ENCODE results near the gene CD14.
A peak's percentile ranks its signal among the peaks of the same experiment; 100 is the strongest.
"Not testable (repeated sequence)": the region's sequence is repeated elsewhere in the genome, so short reads cannot be mapped to it uniquely, and the experiment has no call there.

The CD14 gene

DNA sequence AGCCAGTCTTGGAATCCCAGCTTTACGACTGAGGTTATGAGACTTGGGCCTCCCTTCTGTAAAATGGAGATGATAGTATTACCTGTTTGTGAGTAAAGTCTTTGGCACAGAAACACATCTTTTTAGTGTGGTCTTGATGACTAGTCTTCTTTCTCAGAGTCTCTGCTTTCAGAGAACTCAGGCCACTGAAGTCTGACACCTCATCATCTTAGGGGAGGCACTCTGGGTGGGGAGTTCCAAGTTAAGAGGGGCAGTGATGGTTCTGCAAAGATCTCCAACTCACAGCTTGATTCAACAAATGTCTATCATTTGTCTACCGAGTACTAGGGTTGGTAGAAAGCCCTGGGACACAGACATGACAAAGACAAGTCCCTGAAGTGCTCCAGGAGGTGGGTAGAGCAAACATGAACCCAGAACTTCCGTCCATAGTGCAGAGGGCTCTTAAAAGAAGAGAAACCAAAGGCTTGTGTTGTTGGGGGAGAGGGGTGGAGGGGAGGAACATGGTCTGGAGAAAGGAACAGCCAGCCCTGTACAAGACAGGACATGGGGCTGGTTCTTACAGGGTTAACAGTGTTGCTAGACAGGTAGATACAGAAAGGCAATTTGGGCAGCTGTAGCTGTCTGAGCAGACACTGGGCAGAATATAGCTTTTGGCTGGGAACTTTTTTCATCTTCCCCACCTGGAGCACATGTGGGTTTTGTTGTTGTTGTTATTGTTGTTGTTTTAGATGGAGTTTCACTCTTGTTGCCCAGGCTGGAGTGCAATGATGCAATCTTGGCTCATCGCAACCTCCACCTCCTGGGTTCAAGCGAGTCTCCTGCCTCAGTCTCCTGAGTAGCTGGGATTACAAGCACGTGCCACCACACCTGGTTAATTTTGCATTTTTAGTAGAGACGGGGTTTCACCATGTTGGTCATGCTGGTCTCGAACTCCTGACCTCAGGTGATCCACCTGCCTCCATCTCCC lies 2.6 kb upstream of the CD14 start:
- DNase-seq (ENCODE audit: low spot score), result no peak

DNA sequence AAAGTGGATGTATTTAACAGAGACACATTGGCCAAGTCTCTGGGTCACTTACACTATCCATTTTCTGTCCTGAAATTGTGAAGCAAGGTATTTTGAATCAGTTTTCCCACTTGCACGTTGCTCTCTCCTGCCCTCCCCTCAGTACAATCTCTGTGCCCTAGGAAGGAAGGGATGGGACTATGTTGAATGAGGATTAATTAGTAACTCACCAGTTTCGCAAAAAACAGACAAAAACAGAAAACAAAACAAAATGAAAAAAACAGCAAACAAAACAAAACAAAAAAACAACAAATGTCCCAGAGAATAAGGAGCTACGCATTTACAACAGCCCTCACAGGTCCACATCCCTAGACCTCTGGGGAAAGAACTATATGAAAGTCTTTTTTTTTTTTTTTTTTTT lies 1.1 kb upstream of the CD14 start:
- no peak for DNase-seq (ENCODE audit: low spot score)

GRCh38 chr5:140633501-140633900 lies 526 bp upstream of the CD14 start:
- no peak for DNase-seq (ENCODE audit: low spot score)

- DNase-seq (ENCODE audit: low spot score), result peak; percentile 45
Measured at GRCh38 chr5:140632366-140633020, 482 bp downstream of the CD14 start.

DNA sequence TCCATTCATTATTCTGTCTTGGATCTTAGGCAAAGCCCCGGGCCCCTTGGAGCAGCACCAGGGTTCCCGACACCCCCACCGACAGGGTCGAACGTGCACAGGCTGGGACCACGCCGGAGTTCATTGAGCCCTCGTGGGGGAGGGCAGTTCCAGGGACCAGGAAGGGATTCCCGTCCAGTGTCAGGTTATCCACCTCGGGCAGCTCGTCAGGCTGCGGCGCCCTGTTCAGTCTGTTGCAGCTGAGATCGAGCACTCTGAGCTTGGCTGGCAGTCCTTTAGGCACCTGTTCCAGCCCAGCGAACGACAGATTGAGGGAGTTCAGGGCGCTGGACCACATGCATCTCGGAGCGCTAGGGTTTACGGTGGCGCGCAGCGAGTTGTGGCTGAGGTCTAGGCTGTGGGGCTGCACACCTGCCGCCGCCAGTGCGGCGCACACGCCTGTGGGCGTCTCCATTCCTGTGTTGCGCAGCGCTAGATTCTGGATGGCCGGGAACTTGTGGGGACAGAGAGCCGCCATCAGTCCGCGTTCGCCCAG lies 1.1 kb downstream of the CD14 start:
- DNase-seq (ENCODE audit: low spot score), result peak; percentile 23

GRCh38 chr5:140631036-140631417 lies 1.9 kb downstream of the CD14 start:
- no peak for DNase-seq (ENCODE audit: low spot score)

- DNase-seq (ENCODE audit: low spot score), result peak; percentile 31
Measured at GRCh38 chr5:140630292-140631035, 2.5 kb downstream of the CD14 start.

GRCh38 chr5:140628711-140629110 lies 4.3 kb downstream of the CD14 start:
- no peak for DNase-seq (ENCODE audit: low spot score)

GRCh38 chr5:140627972-140628371 lies 5.0 kb downstream of the CD14 start:
- no peak for DNase-seq (ENCODE audit: low spot score)

DNA sequence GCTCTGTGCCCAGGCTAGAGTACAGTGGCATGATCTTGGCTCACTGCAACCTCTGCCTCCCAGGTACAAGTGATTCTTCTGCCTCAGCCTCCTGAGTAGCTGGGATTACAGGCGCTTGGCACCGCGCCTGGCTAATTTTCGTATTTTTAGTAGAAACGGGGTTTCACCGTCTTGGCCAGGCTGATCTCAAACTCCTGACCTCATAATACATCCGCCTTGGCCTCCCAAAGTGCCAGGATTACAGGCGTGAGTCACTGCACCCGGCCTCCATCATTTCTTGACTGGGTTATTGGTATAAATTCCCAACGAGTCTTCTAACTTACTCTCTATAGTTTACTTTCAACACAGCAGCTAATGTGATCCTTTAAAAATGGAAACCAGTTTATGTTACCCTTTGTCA lies 8.1 kb downstream of the CD14 start:
- not testable (repeated sequence) for DNase-seq (ENCODE audit: low spot score)

DNA sequence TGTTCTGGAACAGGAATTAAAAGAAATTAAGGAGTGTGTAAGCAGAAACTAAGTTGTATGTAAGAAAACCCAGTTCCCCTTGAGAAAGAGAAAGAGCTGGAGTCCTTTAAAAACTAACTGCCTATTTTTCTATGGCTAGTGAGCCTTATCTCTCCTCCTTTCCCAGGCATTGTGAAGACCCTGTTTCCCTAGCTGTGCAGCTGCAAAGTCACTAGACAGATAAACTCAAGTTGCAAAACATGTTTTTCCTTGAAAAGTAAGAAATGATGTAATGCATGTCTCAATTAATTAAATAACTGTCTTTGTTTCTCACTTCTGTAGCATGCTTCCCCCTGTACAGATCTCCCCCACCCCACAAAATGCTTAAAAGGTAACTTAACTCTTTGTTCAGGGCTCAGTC lies 9.9 kb downstream of the CD14 start:
- not testable (repeated sequence) for DNase-seq (ENCODE audit: low spot score)

DNA sequence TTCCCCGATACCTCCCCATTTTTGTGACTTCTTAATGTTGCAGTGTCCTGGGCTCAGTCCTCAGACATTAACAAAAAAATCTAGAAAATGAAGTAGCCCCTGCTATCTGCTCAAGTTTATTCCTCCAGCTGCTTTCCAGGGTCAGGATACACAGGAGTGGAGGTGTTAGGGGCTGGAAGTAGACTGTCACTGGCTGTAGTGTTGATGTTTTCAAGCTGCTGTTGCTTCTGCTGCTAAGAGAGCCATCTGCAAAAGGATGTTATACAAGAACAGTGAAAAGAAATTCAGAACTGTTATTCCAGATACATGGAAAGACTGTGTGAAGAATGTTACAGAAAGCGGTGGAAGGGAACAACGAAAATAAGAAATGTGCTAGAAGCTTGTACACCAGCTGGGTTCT lies 10.7 kb downstream of the CD14 start:
- no peak for DNase-seq (ENCODE audit: low spot score)

DNA sequence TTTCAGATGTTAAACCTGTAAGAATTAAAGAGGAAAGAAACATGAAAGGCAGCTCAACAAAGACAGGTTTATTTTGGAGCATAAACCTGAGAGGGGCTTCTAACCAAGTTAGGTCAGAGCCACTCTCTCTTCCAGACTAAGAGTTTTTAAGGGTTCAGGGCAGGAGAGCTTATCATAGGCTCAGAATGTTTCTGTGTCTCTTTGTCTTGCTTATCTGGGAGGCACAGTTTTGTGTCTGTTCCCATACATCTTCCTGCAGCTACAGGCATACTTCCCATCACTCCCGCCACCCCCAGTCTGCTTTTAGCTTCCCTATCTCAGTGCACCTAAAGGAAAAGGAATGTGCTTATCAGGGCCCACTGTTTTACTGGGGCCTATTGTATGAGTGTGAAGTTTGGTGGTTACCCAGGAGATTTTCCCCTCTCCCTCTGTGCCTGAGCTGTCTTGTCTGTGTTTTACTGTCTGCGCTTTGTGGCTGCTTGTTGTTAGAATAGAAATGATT lies 21.9 kb downstream of the CD14 start:
- no peak for DNase-seq (ENCODE audit: low spot score)

DNA sequence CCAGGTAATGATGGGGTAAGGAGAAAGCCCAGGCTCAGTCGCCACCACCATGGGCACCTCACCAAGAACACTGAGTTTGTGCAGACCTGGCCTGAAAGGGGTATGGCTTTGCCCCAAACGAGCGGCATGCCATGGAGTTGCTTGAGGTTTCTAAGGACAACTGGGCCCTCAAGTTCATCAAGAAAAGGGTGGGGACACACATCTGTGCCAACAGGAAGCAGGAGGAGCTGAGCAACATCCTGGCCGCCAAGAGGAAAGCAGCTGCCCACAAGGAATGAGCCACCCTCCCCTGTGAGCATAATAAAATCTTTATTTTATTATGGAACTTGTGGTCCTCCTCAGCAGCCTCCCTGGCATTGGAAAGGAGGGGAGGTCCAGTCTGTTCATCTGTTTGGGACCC lies 23.8 kb downstream of the CD14 start:
- no peak for DNase-seq (ENCODE audit: low spot score)

GRCh38 chr5:140608722-140609121 lies 24.3 kb downstream of the CD14 start:
- DNase-seq (ENCODE audit: low spot score), result no peak

- no peak for DNase-seq (ENCODE audit: low spot score)
Measured at GRCh38 chr5:140607031-140607430, 25.9 kb downstream of the CD14 start.

DNA sequence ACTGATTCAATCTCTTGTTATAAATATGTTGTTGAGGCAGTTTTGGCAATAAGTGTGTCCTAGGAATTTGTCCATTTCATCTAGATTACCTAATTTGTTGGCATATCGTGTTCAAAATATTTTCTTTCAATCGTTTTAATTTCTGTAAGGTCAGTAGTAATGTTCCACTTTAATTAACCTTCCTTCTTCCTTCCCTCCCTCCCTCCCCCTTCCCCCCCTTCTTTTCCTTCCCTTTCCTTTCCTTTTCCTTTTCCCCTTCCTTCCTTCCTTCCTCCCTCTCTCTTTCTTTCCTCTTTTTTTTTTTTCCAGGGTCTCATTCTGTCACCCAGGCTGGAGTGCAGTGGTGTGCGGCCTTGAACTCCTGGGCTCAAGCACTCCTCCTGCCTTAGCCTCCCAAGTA lies 27.1 kb downstream of the CD14 start:
- DNase-seq (ENCODE audit: low spot score), result no peak

DNA sequence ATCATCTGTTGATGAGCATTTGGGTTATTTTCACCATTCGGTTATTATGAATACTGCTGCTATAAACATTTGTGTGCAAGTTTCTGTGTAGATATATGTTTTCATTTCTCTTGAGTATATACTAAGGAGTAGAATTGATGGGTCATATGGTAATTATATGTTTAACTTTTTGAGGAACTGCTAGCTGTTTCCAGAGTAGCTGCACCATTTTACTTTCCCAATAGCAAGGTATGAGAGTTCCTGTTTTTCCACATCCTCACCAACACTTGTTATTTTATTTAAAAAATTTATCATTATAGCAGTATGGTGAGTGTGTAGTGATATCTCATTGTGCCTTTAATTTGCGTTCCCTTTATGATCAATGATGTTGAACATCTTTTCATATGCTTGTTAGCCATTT lies 29.2 kb downstream of the CD14 start:
- DNase-seq (ENCODE audit: low spot score), result no peak

GRCh38 chr5:140603446-140603698 lies 29.6 kb downstream of the CD14 start:
- DNase-seq (ENCODE audit: low spot score), result not testable (repeated sequence)

DNA sequence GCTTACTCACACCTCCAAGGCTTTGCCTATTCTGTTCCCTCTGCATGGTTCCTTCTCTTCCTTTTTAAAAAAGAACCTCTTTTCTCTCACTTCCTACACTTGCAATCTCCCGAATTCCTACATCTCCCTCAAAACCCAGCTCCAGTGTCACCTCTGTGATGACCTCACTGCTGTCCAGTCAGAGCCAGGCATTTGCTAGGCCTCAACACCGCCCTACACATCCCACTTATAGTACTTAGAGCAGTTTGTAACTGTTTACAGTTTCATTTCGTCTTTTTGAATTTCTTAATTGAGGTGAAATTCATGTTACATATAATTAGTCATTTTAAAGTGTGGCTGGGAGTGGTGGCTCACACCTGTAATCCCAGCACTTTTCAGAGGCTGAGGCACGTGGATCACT lies 30.8 kb downstream of the CD14 start:
- DNase-seq (ENCODE audit: low spot score), result no peak

GRCh38 chr5:140600096-140600495 lies 32.9 kb downstream of the CD14 start:
- no peak for DNase-seq (ENCODE audit: low spot score)

DNA sequence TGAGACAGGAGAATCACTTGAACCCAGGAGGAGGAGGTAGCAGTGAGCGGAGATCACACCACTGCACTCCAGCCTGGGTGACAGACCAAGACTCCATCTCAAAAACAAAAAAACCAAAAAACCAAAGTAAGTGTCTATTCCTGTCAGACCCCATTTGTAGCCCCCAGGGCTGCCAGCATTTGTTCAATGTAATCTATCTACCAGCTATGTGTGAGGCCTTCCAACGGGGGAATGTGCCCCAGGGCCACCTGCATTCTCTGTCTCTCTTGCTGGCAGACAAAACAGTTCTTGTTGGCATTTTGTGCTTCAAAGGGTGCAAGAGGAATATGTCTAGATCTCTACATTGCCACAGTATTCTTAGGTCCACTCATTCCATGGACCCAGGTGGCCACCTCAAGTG lies 34.1 kb downstream of the CD14 start:
- DNase-seq (ENCODE audit: low spot score), result no peak

DNA sequence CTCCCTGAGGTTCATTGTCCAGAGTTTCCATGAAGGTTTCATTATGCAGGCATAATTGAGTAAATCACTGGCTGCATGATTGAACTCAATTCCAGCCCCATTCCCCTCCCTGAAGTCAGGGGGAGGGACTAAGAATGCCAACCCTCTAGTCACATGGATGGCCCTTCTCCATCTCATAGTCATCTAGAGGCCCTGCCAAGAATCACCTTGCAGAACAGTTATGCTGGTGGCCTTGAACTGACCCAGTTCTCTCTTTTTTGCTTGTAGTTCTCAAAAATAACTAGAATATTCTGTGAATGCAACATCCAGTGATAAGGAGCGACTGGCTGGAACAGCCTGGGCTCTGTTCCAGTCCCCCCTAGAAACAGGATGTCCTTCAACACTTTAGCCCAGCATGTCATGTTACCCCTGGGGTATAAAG lies 36.6 kb downstream of the CD14 start:
- no peak for DNase-seq (ENCODE audit: low spot score)

Measured in kidney tubule cell (primary cell).